Nephron progenitor cell (in vitro differentiated cells): Measurements from ENCODE around the gene PLCB4.

Experiments used
- DNase-seq: peaks from one replicate; pipeline ENCODE4 v3.0.0; 2021
- H3K27ac Mint-ChIP-seq: 2 replicates; pipeline ENCODE4 v1.8.0; 2021; ENCODE audit warnings: mild to moderate bottlenecking, moderate library complexity, mixed read lengths
- H3K27me3 Mint-ChIP-seq: 2 replicates; pipeline ENCODE4 v1.8.0; 2021; ENCODE audit warnings: mild to moderate bottlenecking, low read depth, mixed read lengths; ENCODE audit not compliant: poor library complexity
- H3K36me3 Mint-ChIP-seq: 2 replicates; pipeline ENCODE4 v1.8.0; 2021; ENCODE audit warnings: low read depth, mixed read lengths
- H3K4me1 Mint-ChIP-seq: 2 replicates; pipeline ENCODE4 v1.8.0; 2021; ENCODE audit warnings: mixed read lengths
- H3K4me3 Mint-ChIP-seq: 2 replicates; pipeline ENCODE4 v1.8.0; 2021; ENCODE audit warnings: mild to moderate bottlenecking, moderate library complexity, mixed read lengths
- H3K9me3 Mint-ChIP-seq: 2 replicates; pipeline ENCODE4 v1.8.0; 2021; ENCODE audit warnings: mild to moderate bottlenecking, moderate library complexity, mixed read lengths
- TF ChIP-seq, protein P1 (sequence below): fragments of 200-600 bp; sonication (generic); IDR thresholded peaks from 2 replicates; pipeline ENCODE4 v1.5.0; 2021; ENCODE audit warnings: antibody characterized with exemption

The PLCB4 gene

DNA sequence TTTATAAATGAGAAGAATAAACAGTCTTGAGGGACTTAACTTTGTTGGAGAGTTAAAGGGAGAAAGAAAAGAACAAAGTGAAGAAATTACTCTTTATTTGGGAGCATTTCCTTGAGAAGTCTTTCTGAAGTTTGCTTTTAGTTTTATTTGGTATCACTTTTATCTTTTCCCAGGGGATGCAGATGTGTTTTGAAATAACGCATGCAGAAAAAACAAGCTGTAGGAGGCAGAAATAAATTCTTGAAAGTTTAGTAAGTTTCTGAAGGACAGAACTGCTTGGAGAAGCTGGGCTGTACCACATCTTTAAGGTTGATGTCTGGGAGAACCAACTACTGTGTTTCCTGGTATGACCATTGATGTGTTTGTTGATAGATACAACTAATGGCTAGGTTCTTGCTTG is 75.0 kb downstream of the PLCB4 start:
- peaks cover 65% of the 10 kb centered on the region for H3K36me3 Mint-ChIP-seq
- H3K9me3 Mint-ChIP-seq = peaks cover 16% of the 10 kb centered on the region
- H3K4me3 Mint-ChIP-seq = no peak overlapping the region
- peak overlapping the region; percentile 76 for H3K27ac Mint-ChIP-seq
- peaks cover 68% of the 10 kb centered on the region for H3K4me1 Mint-ChIP-seq
- no peak for DNase-seq
- no peaks in the 10 kb centered on the region for H3K27me3 Mint-ChIP-seq
- TF ChIP-seq, protein P1, sequence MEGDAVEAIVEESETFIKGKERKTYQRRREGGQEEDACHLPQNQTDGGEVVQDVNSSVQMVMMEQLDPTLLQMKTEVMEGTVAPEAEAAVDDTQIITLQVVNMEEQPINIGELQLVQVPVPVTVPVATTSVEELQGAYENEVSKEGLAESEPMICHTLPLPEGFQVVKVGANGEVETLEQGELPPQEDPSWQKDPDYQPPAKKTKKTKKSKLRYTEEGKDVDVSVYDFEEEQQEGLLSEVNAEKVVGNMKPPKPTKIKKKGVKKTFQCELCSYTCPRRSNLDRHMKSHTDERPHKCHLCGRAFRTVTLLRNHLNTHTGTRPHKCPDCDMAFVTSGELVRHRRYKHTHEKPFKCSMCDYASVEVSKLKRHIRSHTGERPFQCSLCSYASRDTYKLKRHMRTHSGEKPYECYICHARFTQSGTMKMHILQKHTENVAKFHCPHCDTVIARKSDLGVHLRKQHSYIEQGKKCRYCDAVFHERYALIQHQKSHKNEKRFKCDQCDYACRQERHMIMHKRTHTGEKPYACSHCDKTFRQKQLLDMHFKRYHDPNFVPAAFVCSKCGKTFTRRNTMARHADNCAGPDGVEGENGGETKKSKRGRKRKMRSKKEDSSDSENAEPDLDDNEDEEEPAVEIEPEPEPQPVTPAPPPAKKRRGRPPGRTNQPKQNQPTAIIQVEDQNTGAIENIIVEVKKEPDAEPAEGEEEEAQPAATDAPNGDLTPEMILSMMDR = no peak

DNA sequence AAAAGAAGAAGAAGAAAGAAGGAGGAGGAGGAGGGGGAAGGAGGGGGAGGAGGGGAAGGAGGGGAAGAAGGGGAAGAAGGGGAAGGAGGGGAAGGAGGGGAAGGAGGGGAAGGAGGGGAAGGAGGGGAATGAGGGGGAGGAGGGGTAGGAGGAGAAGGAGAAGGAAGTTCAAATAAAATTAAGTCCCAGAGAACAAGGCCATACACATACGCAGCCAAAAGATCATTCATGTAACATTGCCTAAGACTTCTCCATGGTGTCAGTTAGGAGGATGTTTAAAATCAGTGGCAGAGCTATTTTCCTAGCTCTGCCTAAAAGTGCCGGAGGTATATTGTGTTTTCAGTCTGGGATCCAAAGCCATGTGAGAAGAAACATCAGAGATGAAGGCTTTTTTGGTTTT is 75.8 kb downstream of the PLCB4 start:
- H3K27ac Mint-ChIP-seq = no peak overlapping the region
- no peak for DNase-seq
- peaks cover 64% of the 10 kb centered on the region for H3K36me3 Mint-ChIP-seq
- peaks cover 13% of the 10 kb centered on the region for H3K9me3 Mint-ChIP-seq
- H3K27me3 Mint-ChIP-seq = no peaks in the 10 kb centered on the region
- TF ChIP-seq, protein P1 = no peak
- peaks cover 69% of the 10 kb centered on the region for H3K4me1 Mint-ChIP-seq
- H3K4me3 Mint-ChIP-seq = no peak overlapping the region

DNA sequence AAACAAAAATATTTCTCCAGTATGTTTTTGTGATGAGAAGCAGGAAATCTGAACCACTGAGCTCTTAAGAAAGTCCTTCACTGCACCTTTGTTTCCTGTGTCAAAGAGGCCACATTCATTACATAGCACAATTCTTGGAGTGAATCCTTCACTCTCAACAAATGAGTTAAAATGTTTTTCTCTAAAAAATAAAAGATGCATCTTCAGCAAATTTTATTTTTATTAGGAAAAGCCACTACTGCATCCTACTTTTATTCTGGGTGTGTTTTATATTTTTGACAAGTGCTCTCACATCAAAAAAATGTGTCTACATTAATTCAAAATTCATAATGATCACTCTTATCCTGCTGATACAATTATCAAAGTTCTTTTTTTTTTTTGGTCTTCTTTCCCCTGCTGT is 76.3 kb downstream of the PLCB4 start:
- Mint-ChIP-seq H3K9me3 (peaks cover 13% of the 10 kb centered on the region), H3K27me3 (no peaks in the 10 kb centered on the region), H3K36me3 (peaks cover 66% of the 10 kb centered on the region), H3K27ac (no peak overlapping the region), H3K4me3 (no peak overlapping the region), H3K4me1 (peaks cover 69% of the 10 kb centered on the region)
- TF ChIP-seq, protein P1 = no peak
- DNase-seq = no peak

DNA sequence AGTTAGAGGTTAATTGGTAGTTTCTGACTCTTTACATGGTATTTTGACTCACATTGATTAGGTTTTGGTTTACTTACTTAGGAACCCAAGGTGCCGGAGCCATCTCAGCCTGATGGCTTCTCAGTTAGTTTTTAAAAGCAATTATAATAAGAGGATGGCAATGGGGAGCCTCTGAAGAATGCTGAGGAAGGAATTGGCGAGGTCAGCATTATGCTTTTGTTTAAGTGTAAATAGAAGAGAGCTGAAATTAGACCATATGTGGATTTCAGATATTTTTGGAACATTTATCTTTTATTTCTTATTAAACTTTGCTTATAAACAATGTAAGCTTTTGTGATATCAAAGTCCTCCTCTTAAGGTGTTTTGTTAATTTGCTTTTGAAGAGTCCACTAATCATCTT is 77.8 kb downstream of the PLCB4 start:
- no peak for DNase-seq
- Mint-ChIP-seq H3K36me3 (peaks cover 68% of the 10 kb centered on the region), H3K9me3 (peaks cover 20% of the 10 kb centered on the region), H3K4me3 (no peak overlapping the region), H3K27me3 (no peaks in the 10 kb centered on the region), H3K4me1 (peaks cover 53% of the 10 kb centered on the region), H3K27ac (no peak overlapping the region)
- TF ChIP-seq, protein P1 = no peak

DNA sequence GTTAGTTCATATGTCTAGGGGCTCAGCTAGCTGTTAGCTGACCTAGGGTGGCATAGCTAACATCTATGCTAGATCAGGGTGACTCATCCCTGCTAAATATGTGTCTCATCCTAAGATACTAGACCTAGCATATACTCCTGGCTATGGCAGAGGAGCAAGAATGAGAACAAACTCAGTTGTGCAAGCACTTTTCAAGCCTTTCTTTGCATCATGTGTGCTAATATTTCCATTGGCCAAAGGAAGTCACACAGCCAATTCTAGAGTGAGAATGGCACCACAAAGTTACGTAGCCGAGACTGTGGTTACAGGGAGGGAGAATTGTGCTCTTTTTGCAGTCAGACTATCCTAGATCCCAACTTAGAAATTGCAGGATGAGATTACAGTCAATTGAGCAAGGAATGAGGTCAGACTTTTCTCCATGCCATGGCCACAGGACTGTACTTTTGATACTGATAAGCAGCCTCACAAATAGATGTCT is 78.7 kb downstream of the PLCB4 start:
- H3K27ac Mint-ChIP-seq = peak overlapping the region; percentile 80
- no peak overlapping the region for H3K4me3 Mint-ChIP-seq
- TF ChIP-seq, protein P1 = no peak
- H3K9me3 Mint-ChIP-seq = peaks cover 29% of the 10 kb centered on the region
- peaks cover 69% of the 10 kb centered on the region for H3K36me3 Mint-ChIP-seq
- H3K4me1 Mint-ChIP-seq = peaks cover 49% of the 10 kb centered on the region
- DNase-seq = no peak
- H3K27me3 Mint-ChIP-seq = no peaks in the 10 kb centered on the region

DNA sequence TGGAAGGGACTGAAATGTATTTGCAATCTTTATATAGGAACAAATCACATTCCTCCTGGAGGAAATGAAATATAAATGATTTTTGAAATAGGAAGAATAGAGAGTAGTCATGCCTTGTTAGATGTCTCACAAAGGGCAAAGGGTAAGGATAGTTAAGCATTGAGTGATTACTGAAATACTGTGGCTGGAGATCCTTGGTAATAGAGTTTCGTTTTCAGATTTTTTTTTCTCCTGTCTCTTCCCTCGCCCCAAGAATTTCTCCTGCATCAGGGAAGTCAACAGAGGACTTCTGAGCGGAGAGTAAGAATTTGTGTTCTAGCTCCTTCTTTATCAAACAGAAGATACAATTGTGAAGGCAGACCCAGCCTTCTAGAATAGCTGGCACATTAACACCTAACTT is 79.4 kb downstream of the PLCB4 start:
- H3K36me3 Mint-ChIP-seq = peaks cover 69% of the 10 kb centered on the region
- H3K27ac Mint-ChIP-seq = peak overlapping the region; percentile 80
- H3K27me3 Mint-ChIP-seq = no peaks in the 10 kb centered on the region
- peaks cover 49% of the 10 kb centered on the region for H3K4me1 Mint-ChIP-seq
- no peak overlapping the region for H3K4me3 Mint-ChIP-seq
- no peak for DNase-seq
- TF ChIP-seq, protein P1 = no peak
- H3K9me3 Mint-ChIP-seq = peaks cover 36% of the 10 kb centered on the region
